Measurements from ENCODE around the gene GABBR2. TPM values are rescaled to one million over a fixed set of nuclear protein-coding genes. Genes with fewer than 3 reads are reported as not detected.

Gene GABBR2
- total and polyA plus RNA-seq, 2 of the 8 experiments (the other 6 are each of a cell fraction or from before 2014, with no cell fraction given): 0.50 to 1.2 TPM

DNA sequence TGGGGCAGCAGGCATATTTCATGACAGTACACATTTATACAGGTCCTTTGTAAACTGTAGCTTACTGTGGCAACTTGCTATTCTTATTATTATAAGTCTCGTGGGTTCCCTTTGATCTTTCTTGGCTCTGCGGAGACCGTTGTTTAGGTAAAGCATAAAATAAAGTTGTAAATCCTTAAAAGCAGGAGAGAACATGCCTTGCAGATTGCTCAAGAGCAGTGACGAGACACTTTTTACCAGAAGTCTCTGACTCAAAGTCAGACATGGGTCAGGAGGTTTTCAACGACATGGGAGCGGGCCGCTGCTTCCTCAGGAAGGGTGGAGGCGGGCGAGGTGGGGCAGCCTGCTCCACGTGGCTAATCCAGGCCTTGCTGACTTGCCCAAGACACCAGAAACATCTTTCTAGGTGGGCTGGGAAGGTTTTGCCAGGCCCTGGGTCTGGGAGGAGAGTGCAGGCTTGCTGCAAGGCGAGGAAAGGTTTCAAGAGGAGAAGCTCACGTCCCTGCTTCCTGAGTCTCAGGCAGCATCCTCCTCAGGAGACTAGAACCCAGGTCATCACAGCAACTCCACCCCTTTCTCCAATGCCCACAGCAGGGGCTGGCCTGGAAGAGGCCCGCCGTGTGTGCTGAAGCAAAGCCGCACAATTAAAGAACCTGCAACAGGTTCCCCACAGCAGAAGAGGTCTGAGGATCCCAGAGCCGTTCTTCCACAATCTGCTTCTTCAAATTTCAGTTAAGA, 459.8 kb downstream of the GABBR2 start:
- H4K8ac ChIP-seq (ENCODE audit: extremely low read depth, insufficient read depth, low read length): no peak overlapping the region
- H4K91ac ChIP-seq (replicated peaks; ENCODE audit: insufficient read length, low read length): no peak overlapping the region
- H4K20me1 ChIP-seq (replicated peaks in 1 of 2; ENCODE audit: control insufficient read depth in 1 of 2, insufficient read depth in 2 of 2, low read length in 2 of 2): peaks cover 0 to 5% of the 10 kb centered on the region in 2 experiments
- H2BK20ac ChIP-seq (ENCODE audit: low read length): no peak overlapping the region
- H2AFZ ChIP-seq (ENCODE audit: low read length): no peak overlapping the region
- no peaks in the 10 kb centered on the region for H3K23me2 ChIP-seq (ENCODE audit: low read depth, low read length)
- H3K27me3 ChIP-seq (replicated peaks in 1 of 4; ENCODE audit: control insufficient read depth in 3 of 4, extremely low read depth in 1 of 4, insufficient read depth in 3 of 4, low read length in 3 of 4): no peaks in the 10 kb centered on the region
- H2AK5ac ChIP-seq (ENCODE audit: low read depth, low read length): no peak overlapping the region
- no peak overlapping the region for H3K4me2 ChIP-seq (ENCODE audit: insufficient read depth in 1 of 2, low read depth in 2 of 2, low read length in 2 of 2)
- no peaks in the 10 kb centered on the region for H3K9me3 ChIP-seq (ENCODE audit: insufficient read depth in 2 of 2, low read depth in 1 of 2, low read length in 1 of 2)
- no peak overlapping the region for H4K5ac ChIP-seq (ENCODE audit: insufficient read length, low read depth, low read length)
- no peak overlapping the region for H2BK5ac ChIP-seq (ENCODE audit: low read depth, low read length)
- no peak overlapping the region for H3K9ac ChIP-seq (replicated peaks in 1 of 4; ENCODE audit: extremely low read depth in 1 of 4, low read depth in 3 of 4, low read length in 3 of 4)
- POLR2A ChIA-PET (ENCODE audit: partially characterized antibody): interaction anchor here (1.5 kb wide), 1 partner anchor 21 kb away, joined by 3 read pairs; no protein-coding TSS in a partner anchor
- H3K36me3 ChIP-seq (ENCODE audit: control insufficient read depth in 2 of 4, insufficient read depth in 4 of 4, low read length in 3 of 4): no peaks in the 10 kb centered on the region; a peak in 1 of 8 replicates
- H3K14ac ChIP-seq (ENCODE audit: insufficient read length): no peak overlapping the region
- H3K23ac ChIP-seq (ENCODE audit: insufficient read length): no peak overlapping the region
- H3K4me1 ChIP-seq (replicated peaks in 1 of 4; ENCODE audit: control insufficient read depth in 3 of 4, insufficient read depth in 4 of 4, low read length in 3 of 4): peaks cover 0 to 4% (median 3%) of the 10 kb centered on the region in 4 experiments; a peak in 4 of 7 replicates
- H3K79me2 ChIP-seq (ENCODE audit: control insufficient read depth in 1 of 2, insufficient read depth in 2 of 2, low read length in 2 of 2): no peaks in the 10 kb centered on the region
- no peak for FAIRE-seq
- no peak overlapping the region for H3K18ac ChIP-seq (ENCODE audit: extremely low read depth, low read length)
- CTCF ChIA-PET (ENCODE audit: partially characterized antibody): interaction anchor here (1.0 to 1.3 kb wide), 4 partner anchors 13 to 526 kb away, joined by 3 to 5 read pairs (median 4); no protein-coding TSS in a partner anchor
- H3K56ac ChIP-seq (replicated peaks; ENCODE audit: insufficient read length, low read depth, low read length): no peak overlapping the region
- DNase-seq (ENCODE audit: low read depth in 1 of 2, low spot score in 2 of 2): no peak
- no peak overlapping the region for H3K4me3 ChIP-seq (ENCODE audit: extremely low read depth in 1 of 4, insufficient read depth in 2 of 4, low read depth in 3 of 4, low read length in 4 of 4)
- WGBS, 2 experiments (ENCODE audit: extremely low coverage in 1 of 2, insufficient coverage in 1 of 2, insufficient read length in 1 of 2, insufficient replicate concordance in 2 of 2, low coverage in 1 of 2, low lambda C conversion rate in 2 of 2, missing lambda C conversion rate in 1 of 2): 87% methylated on average over 15 of the region's 16 CpGs; no CpG with 5 or more reads in 1 of the 2 experiments
- H2BK12ac ChIP-seq (ENCODE audit: low read depth, low read length): no peak overlapping the region
- H2BK15ac ChIP-seq (ENCODE audit: low read length): no peak overlapping the region
- no peak overlapping the region for H3K4ac ChIP-seq (replicated peaks; ENCODE audit: insufficient read length, low read depth, low read length)
- no peak overlapping the region for H2BK120ac ChIP-seq (replicated peaks; ENCODE audit: low read depth, low read length)
- no peak overlapping the region for H3K27ac ChIP-seq (ENCODE audit: low read depth, low read length)
- H3K79me1 ChIP-seq (ENCODE audit: low read depth, low read length): peaks cover 3% of the 10 kb centered on the region; the same call in 1 of the 2 replicates
- TF ChIP-seq SP2 (IDR thresholded peaks at IDR 0.05; ENCODE audit: low read length): no peak
- no peak for TF ChIP-seq MAFK (IDR thresholded peaks at IDR 0.05; ENCODE audit: low read depth, low read length)
- TF ChIP-seq HDAC2 (IDR thresholded peaks at IDR 0.05; ENCODE audit: borderline replicate concordance in 1 of 2, low read depth in 2 of 2, low read length in 2 of 2): no peak
- TF ChIP-seq EP300 (IDR thresholded peaks at IDR 0.05; ENCODE audit: borderline replicate concordance in 1 of 2, low read depth in 2 of 2, low read length in 2 of 2): no peak
- TF ChIP-seq PHF8 (conservative IDR thresholded peaks at IDR 0.05; ENCODE audit: low read depth, low read length): no peak
- no peak for TF ChIP-seq RAD21 (IDR thresholded peaks at IDR 0.05 in 1 of 2, conservative IDR thresholded peaks at IDR 0.05 in 1 of 2; ENCODE audit: low read depth in 2 of 2, low read length in 2 of 2)
- no peak for TF ChIP-seq SUZ12 (IDR thresholded peaks at IDR 0.05; ENCODE audit: low read length)
- TF ChIP-seq NRF1 (IDR thresholded peaks at IDR 0.05; ENCODE audit: low read depth, low read length): no peak
- no peak for TF ChIP-seq POLR2A (IDR thresholded peaks at IDR 0.05; ENCODE audit: control extremely low read depth in 1 of 2, low read depth in 2 of 2, low read length in 2 of 2)
- TF ChIP-seq YY1 (IDR thresholded peaks at IDR 0.05; ENCODE audit: low read depth, low read length): no peak
- no peak for TF ChIP-seq TAF1 (IDR thresholded peaks at IDR 0.05; ENCODE audit: low read depth, low read length)
- TF ChIP-seq SRF (IDR thresholded peaks at IDR 0.05; ENCODE audit: low read depth, low read length): no peak

All from H1 (cell line).